ENCODE results near the gene ECHDC1. TPM values are rescaled to one million over a fixed set of nuclear protein-coding genes. Genes with fewer than 3 reads are reported as not detected.
A peak's percentile ranks its signal among the peaks of the same experiment; 100 is the strongest.

ECHDC1 gene
- total and polyA plus RNA-seq, 2 of the 4 experiments (the other 2 are of a cell fraction): 33.1 to 40.3 TPM

GRCh38 chr6:127340171-127340570 is 3.2 kb downstream of the ECHDC1 start:
- Histone ChIP-seq H3K4me3 (ENCODE audit: insufficient read depth, low read depth, low read length) (no peak overlapping the region), H3K9me1 (ENCODE audit: insufficient read depth, low read length) (peaks cover 3% of the 10 kb centered on the region; the same call in 1 of the 2 replicates), H4K8ac (ENCODE audit: low read depth in 2 of 2, low read length in 2 of 2) (no peak overlapping the region), H2BK120ac (ENCODE audit: low read depth, low read length) (no peak overlapping the region), H2AK9ac (replicated peaks; ENCODE audit: low read depth, low read length, poor library complexity) (no peak overlapping the region), H3K79me1 (ENCODE audit: low read depth in 1 of 2, low read length in 2 of 2) (peaks cover 14 to 51% of the 10 kb centered on the region in 2 experiments), H4K5ac (ENCODE audit: low read depth, low read length) (no peak overlapping the region), H3K4ac (ENCODE audit: low read depth, low read length) (no peak overlapping the region), H3K4me1 (ENCODE audit: control insufficient read depth, insufficient read depth, low read length) (peaks cover 8% of the 10 kb centered on the region), H2AFZ (replicated peaks; ENCODE audit: low read length, poor library complexity) (no peak overlapping the region), H2BK20ac (ENCODE audit: low read depth, low read length) (no peak overlapping the region), H3K56ac (ENCODE audit: extremely low read depth, insufficient read depth, low read length) (no peak overlapping the region), H3K23ac (ENCODE audit: low read depth, low read length) (no peak overlapping the region), H2BK15ac (ENCODE audit: low read depth, low read length) (no peak overlapping the region), H4K91ac (ENCODE audit: insufficient read depth, low read depth, low read length) (no peak overlapping the region), H3K9me3 (ENCODE audit: control insufficient read depth, insufficient read depth, low read length) (no peaks in the 10 kb centered on the region), H3K36me3 (ENCODE audit: control insufficient read depth, insufficient read depth, low read length) (no peaks in the 10 kb centered on the region), H3K27me3 (ENCODE audit: control insufficient read depth, insufficient read depth, low read length) (no peaks in the 10 kb centered on the region), H3K4me2 (ENCODE audit: low read depth, low read length) (peak overlapping the region; percentile 21; the same call in 1 of the 2 replicates), H3K9ac (ENCODE audit: low read depth, low read length) (no peak overlapping the region), H3K27ac (ENCODE audit: insufficient read depth, low read length) (no peak overlapping the region), H2AK5ac (ENCODE audit: low read depth, low read length) (no peak overlapping the region), H3K14ac (replicated peaks; ENCODE audit: low read depth, low read length) (0 out of 2 replicates have a peak overlapping the region, but pooled peaks have one; percentile 53), H4K20me1 (ENCODE audit: insufficient read depth, low read length) (peaks cover 16% of the 10 kb centered on the region; the same call in 1 of the 2 replicates), H3K18ac (ENCODE audit: low read depth, low read length) (no peak overlapping the region), H2BK5ac (ENCODE audit: low read depth, low read length, poor library complexity, severe bottlenecking) (no peak overlapping the region)
- ATAC-seq (ENCODE audit: low read depth): no peak
- intact Hi-C loops (cut with micrococcal nuclease) (no loop called here), in situ Hi-C loops (cut with MboI; ENCODE audit: low sequenced_read_pairs) (no loop called here), dilution Hi-C loops (cut with HindIII; ENCODE audit: low sequenced_read_pairs, unreplicated experiment) (no loop called here)
- CTCF ChIA-PET: no interaction called here
- no peak for DNase-seq
- POLR2A ChIA-PET (ENCODE audit: unreplicated experiment): no interaction called here
- BruUV-seq (replicated peaks): no TSS peak
- TF ChIP-seq USF2 (IDR thresholded peaks at IDR 0.05; ENCODE audit: low read depth, low read length) (no peak), ELK1 (IDR thresholded peaks at IDR 0.05; ENCODE audit: borderline replicate concordance, low read depth, low read length) (no peak), FOS (IDR thresholded peaks at IDR 0.05; ENCODE audit: low read depth, low read length) (no peak), NFE2L2 (IDR thresholded peaks at IDR 0.05; ENCODE audit: low read depth, low read length) (no peak), MAZ (IDR thresholded peaks at IDR 0.05; ENCODE audit: borderline replicate concordance, low read depth, low read length) (no peak), POLR2A (IDR thresholded peaks at IDR 0.05; ENCODE audit: low read depth, low read length) (no peak), BHLHE40 (IDR thresholded peaks at IDR 0.05; ENCODE audit: low read depth, low read length) (no peak), CHD1 (IDR thresholded peaks at IDR 0.05; ENCODE audit: low read depth, low read length) (no peak), CEBPB (IDR thresholded peaks at IDR 0.05; ENCODE audit: low read depth, low read length) (no peak), RFX5 (IDR thresholded peaks at IDR 0.05; ENCODE audit: low read depth, low read length) (no peak), SMC3 (IDR thresholded peaks at IDR 0.05; ENCODE audit: low read depth, low read length) (no peak), RAD21 (IDR thresholded peaks at IDR 0.05; ENCODE audit: low read length) (no peak), RCOR1 (IDR thresholded peaks at IDR 0.05; ENCODE audit: insufficient replicate concordance, low read length) (no peak), MXI1 (IDR thresholded peaks at IDR 0.05; ENCODE audit: borderline replicate concordance, low read depth, low read length) (no peak), MAFK (IDR thresholded peaks at IDR 0.05; ENCODE audit: low read depth, low read length) (no peak)
- TF ChIP-seq, protein P1, sequence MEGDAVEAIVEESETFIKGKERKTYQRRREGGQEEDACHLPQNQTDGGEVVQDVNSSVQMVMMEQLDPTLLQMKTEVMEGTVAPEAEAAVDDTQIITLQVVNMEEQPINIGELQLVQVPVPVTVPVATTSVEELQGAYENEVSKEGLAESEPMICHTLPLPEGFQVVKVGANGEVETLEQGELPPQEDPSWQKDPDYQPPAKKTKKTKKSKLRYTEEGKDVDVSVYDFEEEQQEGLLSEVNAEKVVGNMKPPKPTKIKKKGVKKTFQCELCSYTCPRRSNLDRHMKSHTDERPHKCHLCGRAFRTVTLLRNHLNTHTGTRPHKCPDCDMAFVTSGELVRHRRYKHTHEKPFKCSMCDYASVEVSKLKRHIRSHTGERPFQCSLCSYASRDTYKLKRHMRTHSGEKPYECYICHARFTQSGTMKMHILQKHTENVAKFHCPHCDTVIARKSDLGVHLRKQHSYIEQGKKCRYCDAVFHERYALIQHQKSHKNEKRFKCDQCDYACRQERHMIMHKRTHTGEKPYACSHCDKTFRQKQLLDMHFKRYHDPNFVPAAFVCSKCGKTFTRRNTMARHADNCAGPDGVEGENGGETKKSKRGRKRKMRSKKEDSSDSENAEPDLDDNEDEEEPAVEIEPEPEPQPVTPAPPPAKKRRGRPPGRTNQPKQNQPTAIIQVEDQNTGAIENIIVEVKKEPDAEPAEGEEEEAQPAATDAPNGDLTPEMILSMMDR (conservative IDR thresholded peaks at IDR 0.05; ENCODE audit: low read depth, low read length): no peak

All from IMR-90 (cell line).